Measurements from ENCODE around the gene NEK2. TPM values are rescaled to one million over a fixed set of nuclear protein-coding genes. Genes with fewer than 3 reads are reported as not detected.

The NEK2 gene
- total RNA-seq, 2 donors from 2014 or later = 42.3 to 101 TPM

GRCh38 chr1:211676106-211676583 lies 724 bp upstream of the NEK2 start:
- H3K27ac Mint-ChIP-seq = peak overlapping the region; percentile 94
- no peak for DNase-seq
- peak overlapping the region; percentile 93 for H3K4me3 Mint-ChIP-seq
- Histone ChIP-seq H3K36me3 (ENCODE audit: control insufficient read depth, insufficient read depth, low read length) (peaks cover 15% of the 10 kb centered on the region), H3K27me3 (ENCODE audit: control insufficient read depth, insufficient read depth, low read length, poor library complexity, severe bottlenecking) (no peaks in the 10 kb centered on the region), H3K9ac (ENCODE audit: extremely low read depth, low read length, poor library complexity, severe bottlenecking) (peak overlapping the region; percentile 8), H3K4me1 (ENCODE audit: control insufficient read depth, insufficient read depth, low read length) (peaks cover 5% of the 10 kb centered on the region), H3K9me3 (ENCODE audit: control insufficient read depth, low read length) (no peaks in the 10 kb centered on the region), H3K27ac (ENCODE audit: low read depth, low read length) (peak overlapping the region; percentile 61), H3K4me3 (ENCODE audit: low read length) (peak overlapping the region; percentile 87)
- peaks cover 16% of the 10 kb centered on the region for H3K4me1 Mint-ChIP-seq
- no peaks in the 10 kb centered on the region for H3K9me3 Mint-ChIP-seq
- H3K27me3 Mint-ChIP-seq (ENCODE audit: insufficient read depth) = no peaks in the 10 kb centered on the region
- peaks cover 16% of the 10 kb centered on the region for H3K36me3 Mint-ChIP-seq (ENCODE audit: low read depth)
- TF ChIP-seq CTCF (conservative IDR thresholded peaks at IDR 0.05) = no peak
- 53 to 73% methylated on average over 7 to 19 of the region's 19 CpGs for WGBS, 2 experiments (ENCODE audit: insufficient coverage in 1 of 2, insufficient read length in 1 of 2)

- H3K4me1 Mint-ChIP-seq = peaks cover 57% of the 10 kb centered on the region
- no peak overlapping the region for H3K27ac ChIP-seq (ENCODE audit: low read depth, low read length)
- H3K4me3 Mint-ChIP-seq = no peak overlapping the region
- H3K36me3 ChIP-seq (ENCODE audit: control insufficient read depth, insufficient read depth, low read length) = peaks cover 57% of the 10 kb centered on the region
- H3K27me3 ChIP-seq (ENCODE audit: control insufficient read depth, insufficient read depth, low read length, poor library complexity, severe bottlenecking) = no peaks in the 10 kb centered on the region
- peaks cover 4% of the 10 kb centered on the region for H3K4me1 ChIP-seq (ENCODE audit: control insufficient read depth, insufficient read depth, low read length)
- H3K27ac Mint-ChIP-seq = peak overlapping the region; percentile 84
- H3K4me3 ChIP-seq (ENCODE audit: low read length) = no peak overlapping the region
- H3K27me3 Mint-ChIP-seq (ENCODE audit: insufficient read depth) = no peaks in the 10 kb centered on the region
- TF ChIP-seq CTCF (conservative IDR thresholded peaks at IDR 0.05) = no peak
- no peaks in the 10 kb centered on the region for H3K9me3 Mint-ChIP-seq
- no peak for DNase-seq
- peaks cover 46% of the 10 kb centered on the region for H3K36me3 Mint-ChIP-seq (ENCODE audit: low read depth)
- no peak overlapping the region for H3K9ac ChIP-seq (ENCODE audit: extremely low read depth, low read length, poor library complexity, severe bottlenecking)
- H3K9me3 ChIP-seq (ENCODE audit: control insufficient read depth, low read length) = no peaks in the 10 kb centered on the region
- 51 to 100% methylated on average over 1 to 2 of the region's 2 CpGs for WGBS, 2 experiments (ENCODE audit: insufficient coverage in 1 of 2, insufficient read length in 1 of 2)
Observed at GRCh38 chr1:211667065-211667617, 8.3 kb downstream of the NEK2 start.

GRCh38 chr1:211660718-211661222 lies 14.7 kb downstream of the NEK2 start:
- peaks cover 19% of the 10 kb centered on the region for H3K36me3 Mint-ChIP-seq (ENCODE audit: low read depth)
- Histone ChIP-seq H3K4me3 (ENCODE audit: low read length) (no peak overlapping the region), H3K4me1 (ENCODE audit: control insufficient read depth, insufficient read depth, low read length) (no peaks in the 10 kb centered on the region), H3K9ac (ENCODE audit: extremely low read depth, low read length, poor library complexity, severe bottlenecking) (no peak overlapping the region), H3K27ac (ENCODE audit: low read depth, low read length) (no peak overlapping the region), H3K9me3 (ENCODE audit: control insufficient read depth, low read length) (no peaks in the 10 kb centered on the region), H3K36me3 (ENCODE audit: control insufficient read depth, insufficient read depth, low read length) (peaks cover 23% of the 10 kb centered on the region), H3K27me3 (ENCODE audit: control insufficient read depth, insufficient read depth, low read length, poor library complexity, severe bottlenecking) (no peaks in the 10 kb centered on the region)
- H3K4me3 Mint-ChIP-seq = no peak overlapping the region
- no peak for DNase-seq
- H3K27me3 Mint-ChIP-seq (ENCODE audit: insufficient read depth) = peaks cover 7% of the 10 kb centered on the region
- TF ChIP-seq CTCF (conservative IDR thresholded peaks at IDR 0.05) = no peak
- no peaks in the 10 kb centered on the region for H3K9me3 Mint-ChIP-seq
- WGBS, 2 experiments (ENCODE audit: insufficient coverage in 1 of 2, insufficient read length in 1 of 2) = 94 to 95% methylated on average over 8 to 10 of the region's 10 CpGs
- H3K27ac Mint-ChIP-seq = no peak overlapping the region
- H3K4me1 Mint-ChIP-seq = peaks cover 33% of the 10 kb centered on the region
